Measurements from ENCODE around the gene SNX22.
"Not testable (repeated sequence)": the region's sequence is repeated elsewhere in the genome, so short reads cannot be mapped to it uniquely, and the experiment has no call there.

DNA sequence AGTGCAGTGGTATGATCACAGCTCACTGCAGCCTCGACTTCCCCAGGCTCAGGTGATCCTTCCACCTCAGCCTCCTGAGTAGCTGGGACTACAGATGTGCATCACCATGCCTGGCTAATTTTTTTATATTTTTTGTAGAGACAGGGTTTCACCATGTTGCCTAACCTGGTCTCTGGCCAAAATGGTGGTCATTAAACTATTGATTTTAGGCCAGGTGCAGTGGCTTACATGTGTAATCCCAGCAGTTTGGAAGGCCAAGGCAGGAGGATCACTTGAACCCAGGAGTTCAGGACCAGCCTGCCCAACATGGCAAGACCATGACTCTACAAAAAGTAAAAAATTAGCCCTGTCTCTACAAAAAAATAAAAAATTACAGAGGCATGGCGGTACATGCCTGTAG is 31.2 kb upstream of the SNX22 start:
- TF ChIP-seq, protein P1, sequence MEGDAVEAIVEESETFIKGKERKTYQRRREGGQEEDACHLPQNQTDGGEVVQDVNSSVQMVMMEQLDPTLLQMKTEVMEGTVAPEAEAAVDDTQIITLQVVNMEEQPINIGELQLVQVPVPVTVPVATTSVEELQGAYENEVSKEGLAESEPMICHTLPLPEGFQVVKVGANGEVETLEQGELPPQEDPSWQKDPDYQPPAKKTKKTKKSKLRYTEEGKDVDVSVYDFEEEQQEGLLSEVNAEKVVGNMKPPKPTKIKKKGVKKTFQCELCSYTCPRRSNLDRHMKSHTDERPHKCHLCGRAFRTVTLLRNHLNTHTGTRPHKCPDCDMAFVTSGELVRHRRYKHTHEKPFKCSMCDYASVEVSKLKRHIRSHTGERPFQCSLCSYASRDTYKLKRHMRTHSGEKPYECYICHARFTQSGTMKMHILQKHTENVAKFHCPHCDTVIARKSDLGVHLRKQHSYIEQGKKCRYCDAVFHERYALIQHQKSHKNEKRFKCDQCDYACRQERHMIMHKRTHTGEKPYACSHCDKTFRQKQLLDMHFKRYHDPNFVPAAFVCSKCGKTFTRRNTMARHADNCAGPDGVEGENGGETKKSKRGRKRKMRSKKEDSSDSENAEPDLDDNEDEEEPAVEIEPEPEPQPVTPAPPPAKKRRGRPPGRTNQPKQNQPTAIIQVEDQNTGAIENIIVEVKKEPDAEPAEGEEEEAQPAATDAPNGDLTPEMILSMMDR (IDR thresholded peaks at IDR 0.05) = not testable (repeated sequence)
- not testable (repeated sequence) for TF ChIP-seq POLR2A (IDR thresholded peaks at IDR 0.05)

Measured in right lobe of liver (tissue), 4 donors.